IMR-90 (cell line): ENCODE measurements around the gene TSNAXIP1. TPM values are rescaled to one million over a fixed set of nuclear protein-coding genes. Genes with fewer than 3 reads are reported as not detected.
A peak's percentile ranks its signal among the peaks of the same experiment; 100 is the strongest.

Source experiments
- ATAC-seq: fragments of 200-7000 bp; cut with Tn5 transposase; 2 replicates; pipeline ENCODE4 v1.9.1; 2020; ENCODE audit warnings: low read depth, mild to moderate bottlenecking, moderate library complexity
- BruUV-seq: library from RNA; stranded (reverse); fragments of 400-500 nt; replicated peaks from 2 replicates; lab custom pipeline; 2021; lab: Mats Ljungman, UMichigan
- CTCF ChIA-PET: fragments of 300-600 bp; formaldehyde crosslinking; extraction: SDS; loops from one replicate; lab custom pipeline; 2021; ENCODE audit warnings: antibody characterized with exemption; lab: Yijun Ruan, JAX
- POLR2A ChIA-PET: fragments of 300-600 bp; sonication (Branson Sonifier 250); formaldehyde crosslinking; loops from one replicate; lab custom pipeline; 2022; ENCODE audit warnings: antibody characterized with exemption; ENCODE audit not compliant: unreplicated experiment; lab: Charles Lee
- DNase-seq: peaks from one replicate; pipeline ENCODE4 v3.0.0; 2013
- H2AFZ ChIP-seq: replicated peaks from 2 replicates; pipeline ENCODE3; 2013; ENCODE audit warnings: low read length, mild to moderate bottlenecking; ENCODE audit not compliant: poor library complexity
- H2AK5ac ChIP-seq: 2 replicates; pipeline ENCODE4 v1.6.1; 2013; ENCODE audit warnings: low read depth, low read length, inconsistent platforms
- H2AK9ac ChIP-seq: replicated peaks from 2 replicates; pipeline ENCODE3; 2013; ENCODE audit warnings: mild to moderate bottlenecking, low read depth, low read length, moderate library complexity; ENCODE audit not compliant: poor library complexity
- H2BK120ac ChIP-seq: 2 replicates; pipeline ENCODE4 v1.6.1; 2013; ENCODE audit warnings: low read depth, low read length, inconsistent platforms
- H2BK15ac ChIP-seq: 3 replicates; pipeline ENCODE4 v1.6.1; 2013; ENCODE audit warnings: low read depth, low read length, inconsistent platforms
- H2BK20ac ChIP-seq: 2 replicates; pipeline ENCODE4 v1.6.1; 2013; ENCODE audit warnings: low read depth, mild to moderate bottlenecking, inconsistent platforms, low read length, moderate library complexity
- H2BK5ac ChIP-seq: 2 replicates; pipeline ENCODE4 v1.6.1; 2013; ENCODE audit warnings: mild to moderate bottlenecking, low read depth, low read length, inconsistent platforms; ENCODE audit not compliant: poor library complexity, severe bottlenecking
- H3K14ac ChIP-seq: replicated peaks from 2 replicates; pipeline ENCODE4 v1.6.1; 2013; ENCODE audit warnings: low read depth, low read length, inconsistent platforms
- H3K18ac ChIP-seq: 2 replicates; pipeline ENCODE4 v1.6.1; 2013; ENCODE audit warnings: low read depth, low read length, control low read depth
- H3K23ac ChIP-seq: 2 replicates; pipeline ENCODE4 v1.6.1; 2013; ENCODE audit warnings: low read depth, low read length, inconsistent platforms
- H3K27ac ChIP-seq: 2 replicates; pipeline ENCODE4 v1.5.1; 2013; ENCODE audit warnings: mild to moderate bottlenecking, control low read depth, low read length; ENCODE audit not compliant: insufficient read depth
- H3K27me3 ChIP-seq: 2 replicates; pipeline ENCODE4 v1.6.1; 2013; ENCODE audit warnings: low read length; ENCODE audit not compliant: control insufficient read depth, insufficient read depth
- H3K36me3 ChIP-seq: 2 replicates; pipeline ENCODE4 v1.6.1; 2013; ENCODE audit warnings: low read length, mixed read lengths; ENCODE audit not compliant: control insufficient read depth, insufficient read depth
- H3K4ac ChIP-seq: 2 replicates; pipeline ENCODE4 v1.6.1; 2013; ENCODE audit warnings: low read depth, low read length, inconsistent platforms
- H3K4me1 ChIP-seq: 2 replicates; pipeline ENCODE4 v1.6.1; 2013; ENCODE audit warnings: low read length, mixed read lengths; ENCODE audit not compliant: control insufficient read depth, insufficient read depth
- H3K4me2 ChIP-seq: 2 replicates; pipeline ENCODE4 v1.6.1; 2013; ENCODE audit warnings: low read depth, mild to moderate bottlenecking, control low read depth, low read length, moderate library complexity
- H3K4me3 ChIP-seq: 2 replicates; pipeline ENCODE4 v1.5.1; 2013; ENCODE audit warnings: low read depth, mild to moderate bottlenecking, control low read depth, low read length, moderate library complexity; ENCODE audit not compliant: insufficient read depth
- H3K56ac ChIP-seq: 2 replicates; pipeline ENCODE4 v1.6.1; 2013; ENCODE audit warnings: low read length, inconsistent platforms; ENCODE audit not compliant: insufficient read depth; ENCODE audit errors: extremely low read depth
- H3K79me1 ChIP-seq, 2 experiments: 2 replicates each; pipeline ENCODE4 v1.6.1; 2013; ENCODE audit warnings: low read length in 2 of 2, inconsistent platforms in 1 of 2, low read depth in 1 of 2
- H3K9ac ChIP-seq: 2 replicates; pipeline ENCODE4 v1.6.1; 2013; ENCODE audit warnings: low read depth, low read length, control low read depth
- H3K9me1 ChIP-seq: 2 replicates; pipeline ENCODE4 v1.6.1; 2013; ENCODE audit warnings: low read length, inconsistent platforms; ENCODE audit not compliant: insufficient read depth
- H3K9me3 ChIP-seq: 2 replicates; pipeline ENCODE4 v1.6.1; 2013; ENCODE audit warnings: low read length; ENCODE audit not compliant: control insufficient read depth, insufficient read depth
- H4K20me1 ChIP-seq: 2 replicates; pipeline ENCODE4 v1.6.1; 2013; ENCODE audit warnings: low read length, inconsistent platforms; ENCODE audit not compliant: insufficient read depth
- H4K5ac ChIP-seq: 2 replicates; pipeline ENCODE4 v1.6.1; 2013; ENCODE audit warnings: mild to moderate bottlenecking, low read depth, low read length, control low read depth
- H4K8ac ChIP-seq, 2 experiments: 2 replicates each; pipeline ENCODE4 v1.6.1; 2013; ENCODE audit warnings: low read depth in 2 of 2, low read length in 2 of 2, control low read depth in 1 of 2, inconsistent platforms in 1 of 2
- H4K91ac ChIP-seq: 2 replicates; pipeline ENCODE4 v1.6.1; 2013; ENCODE audit warnings: low read depth, low read length, inconsistent platforms; ENCODE audit not compliant: insufficient read depth
- MXI1 ChIP-seq: IDR thresholded peaks from 2 replicates; pipeline ENCODE4 v1.6.1; 2012; ENCODE audit warnings: low read depth, mild to moderate bottlenecking, low read length, moderate library complexity, borderline replicate concordance
- SMC3 ChIP-seq: fragments of 150-350 bp; IDR thresholded peaks from 2 replicates; pipeline ENCODE4 v1.6.1; 2016; ENCODE audit warnings: low read depth, mild to moderate bottlenecking, antibody characterized with exemption, low read length, moderate library complexity
- WGBS, 2 experiments: methylation state at CpG; one replicate each; pipeline versions ENCODE4 v1.1.5 to v1.1.7; 2013; ENCODE audit warnings: missing lambda C conversion rate in 2 of 2; ENCODE audit not compliant: insufficient read length in 1 of 2; ENCODE audit errors: extremely low coverage in 2 of 2; 5-methylcytosine and 5-hydroxymethylcytosine counted together
- dilution Hi-C: fragments of 300-500 bp; cut with HindIII; formaldehyde crosslinking; loops from one replicate; pipeline ENCODE4 v1.14.3; 2018; ENCODE audit warnings: low sequenced_read_pairs; ENCODE audit not compliant: unreplicated experiment
- in situ Hi-C: fragments of 300-500 bp; cut with MboI; formaldehyde crosslinking; loops from 3 replicates; pipeline ENCODE4 v1.14.3; 2019; ENCODE audit warnings: low sequenced_read_pairs, inconsistent platforms, mixed read lengths
- intact Hi-C: fragments of 100-400 bp; cut with micrococcal nuclease; formaldehyde crosslinking; loops from 2 replicates; pipeline ENCODE4 v1.10.0; 2022
- polyA plus RNA-seq, 3 experiments: library from polyadenylated mRNA; depleted of rRNA; stranded (reverse); fragments of >200 nt; gene quantifications; 2 replicates each; pipeline ENCODE4 v1.2.3, GENCODE V29; 2012; ENCODE audit warnings: low replicate concordance in 1 of 3
- total RNA-seq: library from RNA; depleted of rRNA; stranded (reverse); fragments of >200 nt; gene quantifications from 2 replicates; pipeline ENCODE4 v1.2.3, GENCODE V29; 2012
- TF ChIP-seq, protein P1 (sequence below): conservative IDR thresholded peaks from 2 replicates; pipeline ENCODE4 v1.5.1; 2012; ENCODE audit warnings: mild to moderate bottlenecking, low read depth, low read length, improper control_type of control experiment

Gene TSNAXIP1
- total and polyA plus RNA-seq, 2 of the 4 experiments (the other 2 are of a cell fraction): 0.72 to 1.4 TPM

DNA sequence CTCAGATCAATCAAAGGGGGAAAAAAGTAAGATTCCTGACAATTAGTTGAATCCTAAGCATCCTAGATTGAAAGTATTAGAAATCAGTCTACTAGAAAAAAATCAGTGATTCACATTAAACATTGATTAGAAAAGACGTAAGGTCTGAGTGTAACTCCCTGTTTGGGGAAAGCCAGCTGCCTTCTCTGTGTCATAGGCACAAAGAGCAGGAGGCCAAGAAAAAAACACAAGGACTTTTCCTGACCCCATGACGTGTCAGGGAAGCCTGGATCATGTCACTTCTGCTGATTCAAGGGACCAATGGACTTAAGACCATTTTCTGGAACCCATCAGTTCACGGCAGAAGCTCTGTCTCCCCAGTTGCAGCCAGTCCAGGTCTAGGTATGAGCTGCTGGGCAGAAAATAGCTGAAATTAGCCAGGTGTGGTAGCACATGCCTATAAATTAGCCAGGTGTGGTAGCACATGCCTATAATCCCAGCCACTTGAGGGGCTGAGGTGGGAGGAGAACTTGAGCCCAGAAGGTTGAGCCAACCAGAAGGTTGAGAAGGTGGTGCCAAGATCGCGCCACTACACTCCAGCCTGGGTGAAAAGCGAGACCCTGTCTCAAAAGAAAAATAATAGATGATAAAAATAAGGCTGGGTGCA, 36.2 kb upstream of the TSNAXIP1 start:
- ATAC-seq: 0 out of 2 replicates have a peak, but pooled peaks have one; percentile 15
- H4K91ac ChIP-seq: no peak overlapping the region
- in situ Hi-C loops (no loop called here), dilution Hi-C loops (no loop called here), intact Hi-C loops (no loop called here)
- H3K79me1 ChIP-seq: peaks cover 9 to 61% of the 10 kb centered on the region in 2 experiments
- H2AK9ac ChIP-seq: no peak overlapping the region
- H3K9me1 ChIP-seq: peaks cover 13% of the 10 kb centered on the region; the same call in 1 of the 2 replicates
- no peak overlapping the region for H4K5ac ChIP-seq
- no peak overlapping the region for H3K18ac ChIP-seq
- no peak overlapping the region for H2BK5ac ChIP-seq
- H2BK120ac ChIP-seq: no peak overlapping the region
- no peak overlapping the region for H2BK15ac ChIP-seq
- 40% methylated on average over 1 of the region's 6 CpGs; no CpG with 5 or more reads in 1 of the 2 experiments for WGBS, 2 experiments
- TF ChIP-seq, protein P1, sequence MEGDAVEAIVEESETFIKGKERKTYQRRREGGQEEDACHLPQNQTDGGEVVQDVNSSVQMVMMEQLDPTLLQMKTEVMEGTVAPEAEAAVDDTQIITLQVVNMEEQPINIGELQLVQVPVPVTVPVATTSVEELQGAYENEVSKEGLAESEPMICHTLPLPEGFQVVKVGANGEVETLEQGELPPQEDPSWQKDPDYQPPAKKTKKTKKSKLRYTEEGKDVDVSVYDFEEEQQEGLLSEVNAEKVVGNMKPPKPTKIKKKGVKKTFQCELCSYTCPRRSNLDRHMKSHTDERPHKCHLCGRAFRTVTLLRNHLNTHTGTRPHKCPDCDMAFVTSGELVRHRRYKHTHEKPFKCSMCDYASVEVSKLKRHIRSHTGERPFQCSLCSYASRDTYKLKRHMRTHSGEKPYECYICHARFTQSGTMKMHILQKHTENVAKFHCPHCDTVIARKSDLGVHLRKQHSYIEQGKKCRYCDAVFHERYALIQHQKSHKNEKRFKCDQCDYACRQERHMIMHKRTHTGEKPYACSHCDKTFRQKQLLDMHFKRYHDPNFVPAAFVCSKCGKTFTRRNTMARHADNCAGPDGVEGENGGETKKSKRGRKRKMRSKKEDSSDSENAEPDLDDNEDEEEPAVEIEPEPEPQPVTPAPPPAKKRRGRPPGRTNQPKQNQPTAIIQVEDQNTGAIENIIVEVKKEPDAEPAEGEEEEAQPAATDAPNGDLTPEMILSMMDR: no peak
- TF ChIP-seq MXI1 (no peak), SMC3 (no peak)
- H2AFZ ChIP-seq: no peak overlapping the region
- no peak overlapping the region for H3K23ac ChIP-seq
- peaks cover 5% of the 10 kb centered on the region for H3K36me3 ChIP-seq
- no peaks in the 10 kb centered on the region for H3K27me3 ChIP-seq
- H3K27ac ChIP-seq: no peak overlapping the region
- DNase-seq: peak; percentile 67
- H4K20me1 ChIP-seq: peaks cover 16% of the 10 kb centered on the region
- H3K56ac ChIP-seq: no peak overlapping the region
- H3K14ac ChIP-seq: no peak overlapping the region
- no peaks in the 10 kb centered on the region for H3K9me3 ChIP-seq
- no peak overlapping the region for H2BK20ac ChIP-seq
- ChIA-PET CTCF (interaction anchor here (0.6 to 0.7 kb wide), 2 partner anchors 19 to 50 kb away, joined by 3 read pairs; no protein-coding TSS in a partner anchor), POLR2A (no interaction called here)
- H3K4ac ChIP-seq: no peak overlapping the region
- H3K4me2 ChIP-seq: no peak overlapping the region
- H3K4me3 ChIP-seq: no peak overlapping the region
- no peak overlapping the region for H2AK5ac ChIP-seq
- H3K9ac ChIP-seq: no peak overlapping the region
- H4K8ac ChIP-seq: no peak overlapping the region
- peaks cover 6% of the 10 kb centered on the region; the same call in 1 of the 2 replicates for H3K4me1 ChIP-seq
- no TSS peak for BruUV-seq
